ENCODE measurements around the gene MTIF2. TPM values are rescaled to one million over a fixed set of nuclear protein-coding genes. Genes with fewer than 3 reads are reported as not detected.
"Not testable (repeated sequence)": the region's sequence is repeated elsewhere in the genome, so short reads cannot be mapped to it uniquely, and the experiment has no call there.

Gene MTIF2
- total RNA-seq, 1 experiment from 2014 or later: 49.4 TPM

DNA sequence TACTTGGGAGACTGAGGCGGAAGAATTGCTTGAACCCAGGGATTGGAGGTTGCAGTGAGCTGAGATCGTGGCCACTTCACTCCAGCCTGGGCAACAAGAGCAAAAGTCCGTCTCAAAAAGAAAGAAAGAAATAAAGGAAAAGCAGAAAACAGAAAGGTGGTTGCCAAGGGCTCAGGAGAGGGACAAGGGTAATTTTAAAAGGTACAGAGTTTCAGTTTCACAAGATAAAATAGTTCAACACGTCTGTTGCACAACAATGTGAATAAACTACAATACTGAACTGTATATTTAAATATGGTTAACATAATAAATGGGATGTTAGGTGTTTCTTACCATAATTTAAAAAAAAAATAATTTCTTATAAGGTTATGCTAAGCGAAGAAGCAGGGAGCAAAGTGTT lies 23.6 kb downstream of the MTIF2 start:
- DNase-seq (ENCODE audit: low read depth): no peak

DNA sequence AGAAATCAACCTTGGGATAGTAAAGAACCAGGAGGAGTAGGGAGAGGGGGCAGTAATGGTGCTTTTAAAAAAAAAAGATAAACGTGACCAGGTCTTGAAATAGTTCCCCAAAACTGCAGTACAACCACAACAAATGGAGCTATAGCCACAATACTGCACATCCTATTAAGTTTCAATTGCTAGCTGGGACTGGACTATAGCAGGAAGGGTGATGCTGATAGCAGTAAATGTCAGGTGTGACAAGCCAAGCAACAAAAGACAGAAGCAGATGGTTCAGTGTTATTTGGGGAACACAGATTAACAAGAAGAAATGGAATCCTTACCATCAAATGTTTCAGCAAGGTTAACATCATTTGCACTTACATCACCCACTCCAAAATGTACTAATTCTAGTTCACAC lies 26.4 kb downstream of the MTIF2 start:
- no peak for DNase-seq (ENCODE audit: low read depth)

DNA sequence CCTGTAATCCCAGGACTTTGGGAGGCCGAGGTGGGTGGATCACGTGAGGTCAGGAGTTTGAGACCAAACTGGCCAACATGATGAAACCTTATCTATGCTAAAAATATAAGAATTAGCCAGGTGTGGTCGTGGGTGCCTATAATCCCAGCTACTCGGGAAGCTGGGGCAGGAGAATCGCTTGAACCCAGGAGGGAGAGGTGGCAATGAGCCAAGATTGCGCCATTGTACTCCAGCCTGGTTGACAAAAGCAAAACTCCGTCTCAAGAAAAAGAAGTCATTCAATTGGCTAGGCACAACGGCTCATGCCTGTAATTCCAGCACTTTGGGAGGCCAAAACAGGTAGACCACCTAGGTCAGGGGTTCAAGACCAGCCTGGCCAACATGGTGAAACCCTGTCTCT lies 27.4 kb downstream of the MTIF2 start:
- DNase-seq (ENCODE audit: low read depth): not testable (repeated sequence)

DNA sequence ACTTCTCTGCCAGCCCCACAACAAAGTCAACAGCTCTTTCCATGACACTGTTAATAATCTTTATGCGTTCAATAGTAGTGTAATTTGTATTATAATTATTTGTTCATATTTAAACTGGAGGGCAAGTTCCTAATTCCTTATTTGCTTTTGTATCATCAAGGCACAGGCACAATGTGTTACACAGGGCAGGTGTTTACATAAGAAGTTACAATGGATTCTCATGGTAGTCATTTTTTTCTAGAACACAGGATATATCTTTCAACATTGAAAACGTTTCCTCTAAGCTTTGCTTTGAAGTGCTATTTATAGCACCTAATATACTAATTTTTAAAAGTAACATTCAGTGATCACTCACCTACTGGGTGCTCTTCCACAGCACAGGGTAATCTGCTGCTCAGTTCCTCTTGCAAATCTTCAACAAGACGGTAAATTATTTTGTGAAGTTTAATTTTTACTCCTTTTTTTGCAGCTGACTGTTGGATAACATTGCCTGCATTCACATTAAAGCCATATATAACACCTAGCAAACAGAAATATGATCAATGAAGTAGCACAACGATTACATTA lies 29.3 kb downstream of the MTIF2 start:
- DNase-seq (ENCODE audit: low read depth): no peak

DNA sequence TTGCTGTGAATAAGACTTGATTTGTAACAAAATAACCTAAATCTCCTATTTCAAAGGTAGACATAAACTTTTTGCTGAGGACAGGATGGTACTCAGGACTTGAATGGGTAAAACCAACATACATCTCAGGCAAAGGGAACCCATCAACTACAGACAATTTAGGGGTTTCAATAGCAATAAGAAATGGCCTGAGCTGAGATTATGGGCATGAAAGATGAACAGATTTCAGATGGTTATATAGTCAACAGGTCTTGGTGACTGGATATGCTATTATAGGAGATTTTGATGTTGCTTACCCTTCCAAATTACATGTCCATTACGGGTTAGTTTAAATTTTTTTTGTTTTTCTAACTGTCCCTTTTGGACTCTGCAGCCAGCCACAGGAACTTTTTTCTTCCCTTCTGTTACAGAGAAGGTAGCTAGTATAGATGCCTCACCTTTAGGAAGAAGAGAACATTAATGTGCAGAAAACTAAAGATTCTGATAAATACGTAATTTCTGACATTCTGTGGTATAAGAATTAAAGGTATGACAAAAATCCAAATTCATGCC lies 32.0 kb downstream of the MTIF2 start:
- DNase-seq (ENCODE audit: low read depth): no peak

DNA sequence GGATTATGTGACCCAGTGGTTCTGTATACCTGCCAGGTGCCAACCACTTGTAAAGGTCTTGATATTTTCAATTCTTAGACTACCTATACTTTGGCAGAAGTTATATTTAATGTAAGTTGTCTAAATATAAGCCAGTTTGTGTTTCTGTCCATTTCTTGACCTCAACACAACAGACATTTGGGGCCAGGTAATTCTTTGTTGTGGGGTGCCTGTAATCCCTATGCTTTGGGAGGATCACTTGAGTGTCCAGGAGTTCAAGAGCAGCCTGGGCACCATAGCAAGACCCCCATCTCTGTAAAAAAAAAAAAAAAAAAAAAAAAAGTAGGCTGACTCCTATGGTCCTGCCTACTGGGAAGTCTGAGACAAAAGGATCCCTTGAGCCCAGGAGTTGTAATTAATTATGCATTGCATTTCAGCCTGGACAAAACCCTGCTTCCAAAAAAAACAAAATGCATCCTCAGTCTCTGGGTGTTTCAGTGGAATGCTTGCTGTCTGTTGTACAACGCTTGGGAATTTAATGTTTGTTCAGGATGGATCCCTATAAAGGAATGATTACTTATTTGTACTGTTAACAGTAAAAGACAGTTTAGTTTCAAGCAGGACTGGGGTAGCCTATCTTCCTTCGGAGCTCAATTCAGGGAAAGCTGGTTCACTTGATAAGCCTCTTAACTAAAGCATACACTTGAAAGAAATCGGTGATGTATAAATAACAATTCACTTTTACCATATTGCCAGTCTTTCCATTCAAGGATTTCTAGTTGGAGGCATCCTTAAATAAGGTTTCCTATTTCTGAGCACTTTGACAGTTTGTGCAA lies 33.1 kb downstream of the MTIF2 start:
- no peak for DNase-seq (ENCODE audit: low read depth)

DNA sequence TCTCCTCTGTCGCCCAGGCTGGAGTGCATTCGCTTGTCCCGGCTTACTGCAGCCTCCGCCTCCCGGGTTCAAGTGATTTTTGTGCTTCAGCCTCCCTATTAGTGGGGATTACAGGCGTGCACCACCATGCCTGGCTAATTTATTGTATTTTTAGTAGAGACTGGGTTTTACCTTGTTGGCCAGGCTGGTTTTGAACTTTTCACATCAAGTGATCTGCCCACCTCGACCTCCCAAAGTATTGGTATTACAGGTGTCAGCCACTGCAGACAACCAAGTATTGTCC lies 35.4 kb downstream of the MTIF2 start:
- DNase-seq (ENCODE audit: low read depth): no peak

DNA sequence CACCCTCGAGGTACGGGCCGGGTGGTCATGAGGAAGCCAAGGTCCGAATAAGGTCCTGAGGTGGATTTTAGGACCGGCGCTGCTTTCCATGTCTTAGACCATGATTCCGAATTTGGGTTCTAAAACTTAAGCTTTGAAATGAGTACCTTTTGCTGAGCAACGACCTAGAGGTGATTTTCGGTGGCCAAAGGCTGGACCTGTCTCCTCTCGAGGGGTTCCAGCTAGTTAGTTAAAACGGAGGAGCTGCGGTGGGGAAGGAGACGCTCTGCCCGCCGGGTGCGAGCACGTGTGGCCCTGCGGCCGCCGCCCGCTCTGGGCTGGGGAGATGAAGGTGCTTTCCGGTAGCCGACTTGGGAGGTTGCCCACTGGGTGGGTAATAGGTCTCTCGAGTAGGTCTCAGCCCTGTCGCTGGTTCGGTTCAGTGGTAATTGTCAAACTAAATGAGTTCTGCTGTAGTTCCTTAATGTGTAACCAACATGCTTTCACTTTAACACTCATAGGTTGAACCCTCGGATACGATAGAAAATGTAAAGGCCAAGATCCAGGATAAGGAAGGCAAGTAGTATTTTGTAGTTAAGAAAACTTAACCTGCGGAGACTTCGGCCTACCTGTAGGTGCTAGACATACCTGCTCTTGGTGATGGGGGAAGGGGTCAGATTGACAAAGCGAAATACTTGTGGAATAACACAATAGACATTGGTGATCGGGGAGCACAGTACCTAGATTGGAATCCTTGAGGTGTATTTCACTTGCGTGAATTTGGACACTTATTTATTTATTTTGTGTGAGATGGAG lies 36.0 kb downstream of the MTIF2 start:
- DNase-seq (ENCODE audit: low read depth): peak; percentile 16

DNA sequence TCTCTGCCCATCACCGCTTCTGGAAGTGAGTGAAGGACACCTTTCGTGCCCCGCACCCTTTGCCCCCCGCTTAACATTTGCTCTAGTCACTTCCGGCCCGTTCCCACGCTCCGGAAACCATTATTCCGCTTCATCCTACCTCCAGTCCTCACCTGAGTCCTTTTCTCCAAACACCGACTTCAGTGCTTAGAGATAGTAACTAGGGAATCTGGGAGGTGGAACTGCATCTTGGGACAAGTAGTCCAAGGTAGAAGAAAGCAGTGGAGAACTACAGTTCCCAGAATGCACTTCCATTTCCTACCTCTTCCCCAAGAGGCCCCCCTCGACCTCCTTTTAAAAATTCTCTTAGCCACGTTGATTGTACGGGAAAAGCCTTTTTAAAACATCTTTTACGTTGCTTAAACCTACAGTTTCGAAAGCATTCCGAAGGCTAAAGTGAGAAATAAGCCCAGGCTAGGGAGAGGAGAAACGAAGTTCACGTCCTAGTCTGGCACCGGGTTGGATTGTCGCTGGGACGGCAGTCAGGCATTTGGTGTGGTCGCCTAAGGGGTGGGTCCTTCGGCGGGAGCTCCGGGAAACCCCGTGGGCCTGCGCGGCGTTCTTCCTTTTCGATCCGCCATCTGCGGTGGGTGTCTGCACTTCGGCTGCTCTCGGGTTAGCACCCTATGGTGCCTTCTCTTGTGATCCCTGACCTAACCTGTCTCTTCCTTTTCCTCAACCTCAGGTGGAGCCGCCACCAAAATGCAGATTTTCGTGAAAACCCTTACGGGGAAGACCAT lies 36.8 kb downstream of the MTIF2 start, which contains the start of the genes CLHC1 and RPS27A:
TSS of gene CLHC1 (minus strand) at position 210 of the 779 bp plus-strand sequence. CDS start 9,882 bp downstream, outside the sequence.
TSS of gene RPS27A (plus strand) at position 605 of the 779 bp plus-strand sequence. CDS start at position 742, 137 bp downstream.
- peak; percentile 98 for DNase-seq (ENCODE audit: low read depth)

DNA sequence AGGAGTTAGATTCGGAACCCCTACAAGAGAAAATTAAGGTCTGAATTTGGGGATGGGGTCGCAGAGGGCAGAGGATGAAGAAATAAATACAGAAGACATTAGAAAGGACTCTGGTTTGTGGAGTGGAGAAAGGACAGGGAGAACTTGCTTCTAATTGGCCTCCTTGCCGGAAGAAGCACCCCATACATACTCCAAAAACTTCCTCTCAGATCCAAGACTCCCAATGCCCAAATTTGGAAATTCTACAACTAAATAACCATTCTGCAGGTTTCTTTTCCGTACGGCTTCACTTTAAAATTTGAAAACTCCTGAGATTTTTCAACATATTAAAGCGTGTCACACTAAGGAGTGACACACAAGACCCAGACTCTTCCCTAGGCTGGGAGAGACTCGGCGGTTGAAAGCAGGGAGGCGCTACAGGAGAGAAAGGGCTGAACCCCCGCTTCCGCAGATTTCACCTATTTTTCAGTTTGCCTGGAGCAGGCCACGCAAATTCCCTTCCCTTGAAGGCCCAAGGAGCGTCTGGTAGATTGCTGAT lies 37.4 kb downstream of the MTIF2 start:
- no peak for DNase-seq (ENCODE audit: low read depth)

DNA sequence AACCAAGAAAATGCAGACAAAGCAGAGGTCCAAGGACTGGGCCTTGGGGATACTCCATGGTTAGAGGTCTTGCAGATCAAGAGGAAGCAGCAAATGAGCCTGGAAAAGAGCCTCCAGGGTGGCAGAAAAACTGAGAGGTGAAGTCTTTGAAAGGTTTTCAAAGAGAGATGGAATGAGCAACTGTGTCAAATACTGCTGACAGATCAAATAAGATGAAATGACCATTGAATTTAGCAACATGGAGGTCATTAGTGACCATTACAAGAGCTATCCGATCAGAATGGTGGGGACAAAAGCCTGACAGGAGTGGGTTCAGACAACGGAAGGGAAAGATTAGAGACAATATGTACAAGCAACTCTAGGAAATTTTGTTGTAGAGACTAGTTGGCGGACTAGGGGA lies 38.5 kb downstream of the MTIF2 start:
- no peak for DNase-seq (ENCODE audit: low read depth)

DNA sequence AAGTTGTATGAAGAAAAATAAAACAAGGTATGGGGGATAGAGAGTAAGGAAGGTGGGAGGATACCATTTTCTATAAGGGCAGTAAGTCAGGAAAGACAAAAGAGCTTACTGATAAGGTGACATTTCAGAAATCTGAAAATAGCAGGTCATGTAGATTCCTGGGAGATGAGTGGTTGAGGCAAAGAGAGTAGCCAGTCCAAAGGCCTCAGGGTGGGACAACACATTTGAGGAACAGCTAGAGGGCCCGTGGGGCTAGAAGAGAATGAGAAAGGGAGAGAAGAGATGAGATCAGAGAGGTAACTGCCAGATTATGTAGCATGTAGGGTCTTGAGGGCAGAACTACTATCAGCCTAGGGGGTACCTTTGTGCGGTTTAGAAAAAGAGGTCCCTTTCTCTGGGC lies 39.8 kb downstream of the MTIF2 start:
- DNase-seq (ENCODE audit: low read depth): no peak

DNA sequence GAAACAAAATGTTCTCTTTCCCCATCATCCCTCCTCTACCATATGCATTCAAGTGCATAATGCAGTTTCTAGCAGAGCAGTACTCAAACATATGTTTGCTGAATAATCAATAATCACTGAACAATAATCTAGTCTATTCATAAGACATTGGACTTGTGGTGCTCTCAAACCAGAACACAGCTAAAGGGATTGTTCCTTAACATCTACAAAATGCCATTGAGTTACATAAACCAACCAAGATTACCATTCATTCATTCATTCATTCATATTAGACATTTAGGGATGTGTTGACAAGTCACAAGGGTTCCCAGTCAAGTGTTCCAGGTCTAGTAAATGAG lies 40.8 kb downstream of the MTIF2 start:
- DNase-seq (ENCODE audit: low read depth): no peak

DNA sequence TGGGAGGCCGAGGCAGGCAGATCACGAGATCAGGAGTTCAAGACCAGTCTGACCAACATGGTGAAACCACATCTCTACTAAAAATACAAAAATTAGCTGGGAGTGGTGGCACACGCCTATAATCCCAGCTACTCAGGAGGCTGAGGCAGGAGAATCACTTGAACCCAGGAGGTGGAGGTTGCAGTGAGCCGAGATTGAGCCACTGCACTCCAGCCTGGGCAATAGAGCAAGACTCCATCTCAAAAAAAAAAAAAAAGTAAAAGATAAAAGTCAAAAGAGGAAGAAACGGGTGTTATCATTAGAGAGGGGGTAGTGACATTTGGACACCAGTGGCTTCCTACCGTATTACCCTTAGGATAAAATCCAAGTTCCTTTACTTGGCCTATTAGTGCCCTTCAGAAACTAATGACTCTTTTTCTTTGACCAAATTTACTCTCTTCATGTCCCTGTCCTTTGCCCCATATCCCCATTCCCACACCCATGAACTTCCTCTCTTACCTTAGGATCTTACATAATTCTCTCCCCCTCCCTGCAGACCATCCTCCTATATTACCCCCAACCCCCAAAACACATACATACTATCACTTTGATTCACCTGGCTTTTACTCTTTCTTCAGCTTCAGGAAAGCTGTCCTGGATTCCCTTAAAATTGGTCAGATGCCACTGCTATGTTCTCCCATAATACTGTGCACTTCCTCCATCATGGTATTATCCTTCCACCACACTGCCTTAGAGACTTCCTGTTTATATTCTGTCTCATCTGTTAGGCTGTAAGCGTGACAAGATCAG lies 41.4 kb downstream of the MTIF2 start:
- not testable (repeated sequence) for DNase-seq (ENCODE audit: low read depth)

DNA sequence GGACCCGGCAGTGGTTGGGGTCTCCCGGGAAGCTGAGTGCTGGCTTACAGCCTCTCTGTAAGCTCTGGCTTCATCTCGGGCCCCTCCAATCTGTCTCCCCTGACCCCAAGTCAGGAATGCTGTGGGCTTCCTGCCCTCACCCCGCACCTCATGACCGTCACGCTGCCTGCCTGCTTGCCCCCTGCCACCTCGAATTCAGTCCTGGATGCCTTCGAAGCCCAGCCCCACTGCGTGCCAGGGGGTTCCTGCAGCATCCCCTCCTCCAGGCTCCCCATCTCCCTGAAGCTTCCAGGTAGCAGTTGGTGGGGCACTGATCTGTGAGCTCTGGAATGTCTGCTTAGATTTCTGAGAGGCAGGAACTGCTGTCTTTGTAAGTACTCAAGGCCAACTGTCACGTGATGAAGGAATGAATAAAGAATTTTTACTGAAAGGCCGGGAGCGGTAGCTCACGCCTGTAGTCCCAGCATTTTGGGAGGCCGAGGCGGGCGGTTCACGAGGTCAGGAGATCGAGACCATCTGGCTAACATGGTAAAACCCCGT lies 43.5 kb downstream of the MTIF2 start:
- DNase-seq (ENCODE audit: low read depth): no peak

DNA sequence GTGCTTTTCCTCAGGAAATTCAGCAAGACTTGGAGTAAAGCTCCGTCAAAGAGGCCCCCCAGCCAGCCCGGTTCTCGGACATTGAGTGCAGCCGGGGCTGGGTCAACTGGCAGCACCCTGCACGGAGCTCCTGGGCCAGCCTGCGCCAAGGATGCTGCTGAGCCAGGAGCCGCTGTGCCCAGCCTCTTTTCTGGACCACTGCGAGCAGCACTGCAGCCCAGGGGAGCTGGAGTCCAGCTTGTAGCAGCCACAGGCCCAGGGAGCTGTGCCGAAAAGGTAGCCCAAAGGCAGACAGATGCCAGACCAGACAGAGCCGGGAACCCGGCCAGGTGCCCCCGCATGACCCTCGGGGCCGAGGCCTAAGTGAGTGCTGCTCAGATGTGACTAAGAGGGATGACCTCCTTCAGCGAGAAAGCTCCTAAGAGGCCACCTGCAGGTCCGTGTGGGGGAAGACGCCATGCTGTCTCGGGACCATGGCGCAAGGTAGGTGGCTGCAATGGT lies 44.2 kb downstream of the MTIF2 start:
- DNase-seq (ENCODE audit: low read depth): no peak

DNA sequence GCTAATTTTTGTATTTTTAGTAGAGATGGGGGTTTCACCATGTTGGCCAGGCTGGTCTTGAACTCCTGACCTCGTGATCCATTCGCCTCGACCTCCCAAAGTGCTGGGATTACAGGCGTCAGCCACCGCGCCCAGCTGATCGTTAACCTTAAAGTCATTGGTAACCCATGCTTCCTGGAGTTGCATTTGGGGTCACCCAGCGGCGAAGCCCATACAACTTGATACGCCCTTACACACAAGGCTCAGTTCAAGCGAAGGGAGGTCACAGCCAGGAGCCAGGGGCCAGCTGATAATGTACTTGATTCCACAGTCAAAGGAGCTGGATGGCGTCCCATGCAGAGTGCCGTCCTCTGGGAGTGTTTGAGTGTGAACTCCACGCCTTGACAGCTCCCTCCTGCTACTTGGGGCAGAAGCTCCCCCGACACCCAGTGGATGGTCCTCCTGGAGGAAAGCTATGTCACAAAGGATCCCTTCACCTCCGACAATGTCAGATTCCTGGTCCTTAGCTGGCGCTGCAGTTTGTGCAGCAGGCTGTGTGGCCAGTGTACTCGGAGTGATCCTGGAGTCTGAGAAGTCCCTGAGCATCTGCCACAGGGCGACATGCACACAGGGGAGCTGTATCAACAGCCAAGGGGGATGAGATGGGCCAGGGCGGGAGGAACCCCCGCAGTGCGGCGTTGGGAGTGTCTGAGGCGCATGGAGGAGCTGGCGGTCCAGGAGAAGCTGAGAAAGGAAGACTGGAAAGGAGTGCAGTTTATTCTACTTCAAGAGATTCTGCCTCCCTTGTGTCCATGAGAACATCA lies 44.9 kb downstream of the MTIF2 start:
- DNase-seq (ENCODE audit: low read depth): no peak

DNA sequence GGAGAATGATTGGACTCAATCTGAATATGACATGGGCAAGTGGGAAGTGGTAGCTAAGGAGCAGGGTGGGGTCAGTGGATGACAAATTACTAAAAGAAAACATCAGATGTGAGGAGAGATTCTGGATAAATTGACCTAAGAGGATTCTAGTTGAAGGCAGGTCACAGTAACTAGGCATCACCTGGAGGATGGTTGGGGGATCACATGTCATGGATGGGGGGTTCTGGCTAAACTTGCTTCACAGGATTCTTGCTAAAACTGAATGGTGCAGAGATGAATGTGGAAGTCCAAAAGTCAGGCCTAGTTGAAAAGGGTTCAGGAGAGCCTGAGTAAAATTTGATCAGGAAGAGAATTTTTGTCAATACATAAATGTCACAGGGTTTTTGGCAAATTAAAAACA lies 55.2 kb downstream of the MTIF2 start:
- no peak for DNase-seq (ENCODE audit: low read depth)

DNA sequence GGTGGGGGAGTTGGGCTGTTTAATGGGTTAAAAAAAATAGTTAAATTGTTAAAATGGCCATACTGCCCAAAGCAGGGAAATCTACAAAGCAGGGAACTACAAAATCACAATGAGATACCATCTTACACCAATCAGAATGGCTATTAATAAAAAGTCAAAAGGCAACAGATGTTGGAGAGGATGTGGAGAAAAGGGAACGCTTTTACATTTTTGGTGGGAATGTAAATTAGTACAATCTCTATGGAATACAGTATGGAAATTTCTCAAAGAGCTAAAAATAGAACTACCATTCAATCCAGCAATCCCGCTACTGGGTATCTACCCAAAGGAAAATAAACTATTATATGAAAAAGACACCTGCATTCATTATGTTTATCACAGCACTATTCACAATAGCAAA lies 64.1 kb downstream of the MTIF2 start:
- DNase-seq (ENCODE audit: low read depth): no peak
